NCI-H2227 (cell line): ENCODE results near the gene NUDT16L1.
A peak's percentile ranks its signal among the peaks of the same experiment; 100 is the strongest.

Source experiments
- DNase-seq: peaks from one replicate; lab custom pipeline; 2025; ENCODE audit not compliant: unreplicated experiment; lab: John Stamatoyannopoulos, UW

NUDT16L1 gene

GRCh38 chr16:4682084-4682591, 11.2 kb upstream of the NUDT16L1 start:
- no peak for DNase-seq

- no peak for DNase-seq
Measured at GRCh38 chr16:4682616-4683254, 10.6 kb upstream of the NUDT16L1 start.

DNA sequence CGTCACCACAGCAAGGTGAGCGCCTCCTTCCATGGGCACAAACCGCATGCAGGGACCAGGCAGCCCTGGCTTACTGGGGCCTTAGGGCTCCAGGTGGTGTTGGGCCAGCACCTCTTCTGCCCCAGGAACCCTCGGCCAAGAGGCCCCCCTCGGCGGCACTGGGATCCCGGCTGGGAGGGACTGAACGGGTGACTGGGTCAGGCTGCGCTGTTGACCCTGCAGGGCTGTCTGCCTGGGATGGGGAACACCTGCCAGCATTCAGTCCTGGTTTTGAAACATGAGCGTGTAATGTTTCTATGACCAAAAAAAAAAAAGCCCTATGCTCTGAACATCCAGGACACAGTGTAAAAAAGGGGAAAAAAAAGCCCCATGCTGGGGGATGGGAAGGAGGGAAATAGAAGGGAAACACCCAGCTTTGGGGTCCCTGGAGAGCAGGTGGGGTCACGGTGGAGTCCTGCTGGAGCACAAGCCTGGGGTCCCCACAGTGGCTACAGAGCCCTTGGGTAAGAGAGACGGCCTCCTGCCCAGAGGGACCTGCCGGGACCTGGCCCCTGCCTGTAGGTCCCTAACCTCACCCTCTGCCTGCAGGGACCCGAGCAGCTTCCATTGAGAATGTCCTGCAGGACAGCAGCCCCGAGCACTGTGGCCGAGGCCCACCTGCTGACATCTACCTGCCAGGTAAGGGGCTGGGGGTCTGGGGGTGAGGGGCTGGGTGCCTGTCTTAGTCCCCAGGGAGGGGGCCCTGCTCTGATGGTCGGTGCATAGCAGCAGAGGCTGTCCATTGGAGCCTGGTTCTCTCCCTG, 9.9 kb upstream of the NUDT16L1 start:
- no peak for DNase-seq

GRCh38 chr16:4684058-4684715, 9.2 kb upstream of the NUDT16L1 start:
- DNase-seq, result no peak

GRCh38 chr16:4684763-4685162, 8.6 kb upstream of the NUDT16L1 start:
- DNase-seq, result no peak

DNA sequence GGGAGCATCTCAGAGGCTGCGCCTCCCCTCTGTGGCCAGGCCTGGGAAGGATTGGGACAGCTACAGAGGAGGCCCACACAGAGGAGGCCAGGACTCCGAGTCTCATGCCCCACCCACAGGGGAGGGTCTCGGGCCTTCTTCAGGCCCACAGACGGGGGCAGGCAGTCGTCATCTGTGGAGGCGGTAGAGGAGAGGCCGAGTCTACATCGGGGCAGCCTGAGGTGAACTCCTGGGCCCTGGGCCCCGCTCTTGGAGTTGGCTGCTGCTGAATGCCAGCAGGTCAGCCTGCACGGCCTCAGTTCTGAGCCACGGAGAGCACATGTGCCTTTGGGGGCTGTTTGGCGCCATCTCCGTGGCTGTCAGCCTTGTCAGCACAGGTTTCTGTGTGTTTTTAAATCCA, 8.1 kb upstream of the NUDT16L1 start:
- DNase-seq, result no peak

GRCh38 chr16:4685776-4686496, 7.4 kb upstream of the NUDT16L1 start:
- no peak for DNase-seq

DNA sequence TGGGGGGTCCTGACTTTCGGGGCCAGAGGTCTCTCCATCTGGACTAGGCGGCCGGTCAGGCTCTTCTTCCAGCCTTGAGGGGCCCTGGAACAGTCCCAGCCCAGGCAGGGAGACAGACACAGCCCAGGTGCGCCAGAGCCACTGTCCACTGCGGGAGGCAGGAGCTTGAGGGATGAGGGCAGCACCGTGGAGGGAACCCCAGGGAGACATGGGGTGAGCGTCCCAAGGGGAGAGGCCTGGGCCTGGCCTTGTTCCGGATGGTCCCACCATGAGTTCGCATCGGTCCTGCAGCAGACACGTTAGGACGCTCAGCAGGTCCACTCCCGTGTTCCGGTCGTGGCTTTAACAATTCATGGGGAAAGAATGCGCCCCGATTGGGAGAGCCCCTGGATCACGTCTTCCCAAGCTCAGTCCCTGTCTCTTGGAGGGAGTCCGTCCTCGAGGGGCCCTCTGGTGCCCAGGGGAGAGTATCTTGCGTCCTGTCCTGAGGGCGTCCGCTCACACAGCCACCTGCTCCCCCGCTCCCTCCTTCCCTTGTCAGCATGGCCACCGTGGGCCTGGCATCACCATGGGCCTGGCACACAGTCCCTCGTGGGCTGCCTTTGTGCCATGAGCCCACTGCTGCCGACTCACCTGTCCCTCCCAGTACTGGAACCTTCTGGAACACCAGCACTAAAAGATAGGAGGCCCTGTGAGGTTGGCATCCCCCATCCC, 6.7 kb upstream of the NUDT16L1 start:
- DNase-seq, result no peak

GRCh38 chr16:4687416-4687815, 5.9 kb upstream of the NUDT16L1 start:
- DNase-seq, result no peak

DNA sequence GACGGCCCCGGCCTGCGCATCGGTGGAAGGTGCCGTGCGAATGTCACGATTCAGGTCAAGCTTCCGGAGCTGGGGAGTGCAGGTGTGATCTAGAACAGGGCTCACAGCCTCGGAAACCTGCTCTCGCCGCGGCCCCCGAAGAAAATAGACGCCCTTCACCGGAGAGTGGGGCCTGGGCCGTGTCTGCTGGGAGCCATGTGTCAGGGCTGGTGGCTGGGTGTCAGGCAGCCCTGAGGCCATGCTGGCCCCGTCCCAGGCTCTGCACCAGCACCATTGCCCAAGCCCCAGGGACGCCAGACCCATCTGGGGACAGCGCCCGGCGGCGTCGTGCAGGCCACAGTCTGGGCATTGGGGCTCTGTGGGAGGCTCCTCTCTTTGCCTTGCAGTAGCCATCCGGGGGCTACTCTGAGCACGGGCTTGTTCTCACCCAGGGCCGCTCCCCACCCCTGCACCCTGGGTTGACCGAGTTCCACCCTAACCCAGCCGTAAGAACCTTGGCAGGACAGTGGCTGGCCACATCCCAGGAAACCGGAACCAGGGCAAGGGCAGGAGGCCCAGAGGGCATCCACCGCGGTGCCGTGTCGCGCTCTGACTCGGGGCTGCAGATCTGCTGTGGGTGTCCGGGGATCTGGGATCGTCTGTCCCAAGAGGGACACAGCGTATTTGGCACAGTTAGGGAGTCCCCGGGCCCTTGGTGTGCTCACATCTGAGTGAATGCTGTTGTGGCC, 5.3 kb upstream of the NUDT16L1 start:
- no peak for DNase-seq

DNA sequence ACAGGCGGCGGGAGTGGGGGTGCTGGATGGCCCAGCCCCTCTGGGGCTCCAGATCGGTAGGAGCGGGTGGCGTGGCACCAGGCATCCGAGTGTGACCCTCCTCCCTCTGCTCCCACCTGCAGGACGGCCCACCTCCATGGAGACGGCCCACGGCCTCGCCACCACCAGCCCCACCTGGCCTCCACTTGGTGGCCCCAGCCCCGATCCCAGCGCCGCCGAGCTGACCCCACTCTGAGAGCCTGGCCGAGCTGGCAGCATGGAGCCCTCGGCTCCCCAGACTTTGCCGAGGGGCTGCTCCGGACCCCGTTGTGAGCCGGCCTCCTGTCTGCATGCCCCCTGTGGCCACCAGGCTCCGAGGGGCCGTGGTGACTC, 4.7 kb upstream of the NUDT16L1 start:
- no peak for DNase-seq

- no peak for DNase-seq
Measured at GRCh38 chr16:4689091-4689671, 4.2 kb upstream of the NUDT16L1 start.

DNA sequence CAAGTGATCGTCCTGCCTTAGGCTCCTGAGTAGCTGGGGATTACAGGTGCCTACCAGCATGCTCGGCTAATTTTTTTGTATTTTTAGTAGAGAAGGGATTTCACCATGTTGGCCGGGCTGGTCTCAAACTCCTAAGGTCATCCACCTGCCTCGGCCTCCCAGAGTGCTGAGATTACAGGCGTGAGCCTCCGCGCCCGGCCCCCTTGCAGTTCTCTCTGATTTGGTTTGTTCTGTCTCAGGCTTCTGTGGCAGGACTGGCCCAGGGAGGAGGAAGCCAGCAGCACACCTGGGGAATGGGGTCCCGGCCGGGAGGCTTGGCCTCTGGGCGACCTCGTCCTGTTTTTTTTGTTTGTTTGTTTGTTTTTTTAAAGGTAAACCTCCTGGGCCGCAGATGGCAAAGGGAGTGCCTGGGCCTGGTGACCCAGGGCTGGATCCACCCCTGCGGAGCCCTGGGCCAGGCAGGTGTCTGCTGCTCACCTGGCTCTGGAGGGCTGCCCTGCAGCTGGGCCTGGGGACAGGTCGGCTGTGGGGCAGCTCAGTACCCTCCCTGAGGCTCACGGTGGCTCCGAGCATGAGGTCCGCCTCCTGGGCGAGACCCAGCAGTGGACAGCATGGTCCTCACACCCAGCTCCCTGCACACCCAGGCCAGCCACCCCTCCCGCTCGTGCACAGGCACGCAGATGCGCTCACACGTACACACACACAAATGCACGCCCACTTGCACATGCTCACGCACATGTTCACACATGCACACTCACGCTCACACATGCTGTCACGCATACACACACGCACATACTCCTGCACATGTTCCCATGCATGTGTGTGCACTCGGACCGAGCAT, 3.3 kb upstream of the NUDT16L1 start:
- DNase-seq, result no peak

- DNase-seq, result no peak
Measured at GRCh38 chr16:4690946-4691665, 2.3 kb upstream of the NUDT16L1 start.

DNA sequence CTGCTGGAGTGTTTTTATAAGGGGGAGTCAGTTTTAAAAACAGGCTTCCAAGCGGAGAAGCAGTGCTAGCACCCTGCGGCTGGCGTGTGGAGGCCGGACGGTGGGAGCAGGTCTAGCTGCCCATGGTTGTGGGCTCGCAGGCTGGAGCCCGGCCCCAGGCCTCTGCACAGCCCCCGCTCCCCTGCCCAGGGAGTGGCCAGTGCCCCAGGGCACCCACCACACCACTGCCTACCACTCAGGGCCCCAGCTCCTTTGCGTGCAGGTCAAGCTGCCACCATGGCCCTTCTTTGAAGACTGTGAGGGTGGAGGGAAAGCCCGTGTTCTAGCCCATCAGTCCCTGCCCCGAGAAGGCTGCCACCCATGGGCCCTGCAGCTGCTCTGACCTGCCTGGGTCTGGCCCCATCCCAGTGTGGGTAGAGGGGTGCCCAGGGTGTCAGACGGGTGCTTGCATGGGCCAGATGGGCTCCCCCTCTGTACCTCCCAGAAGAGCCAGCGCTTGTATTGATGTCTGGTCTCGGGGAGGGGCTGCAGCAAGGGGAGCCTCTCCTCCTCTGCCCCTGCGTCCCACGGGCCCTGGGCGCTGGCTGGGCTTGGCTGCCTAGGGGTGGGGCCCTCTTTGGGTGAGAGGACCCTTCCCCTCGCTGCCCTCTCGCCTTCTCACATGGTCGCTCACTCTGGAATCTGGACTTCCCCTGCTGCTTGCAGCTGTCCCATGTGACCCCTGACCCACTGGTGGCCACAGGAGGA, 1.5 kb upstream of the NUDT16L1 start:
- no peak for DNase-seq

DNA sequence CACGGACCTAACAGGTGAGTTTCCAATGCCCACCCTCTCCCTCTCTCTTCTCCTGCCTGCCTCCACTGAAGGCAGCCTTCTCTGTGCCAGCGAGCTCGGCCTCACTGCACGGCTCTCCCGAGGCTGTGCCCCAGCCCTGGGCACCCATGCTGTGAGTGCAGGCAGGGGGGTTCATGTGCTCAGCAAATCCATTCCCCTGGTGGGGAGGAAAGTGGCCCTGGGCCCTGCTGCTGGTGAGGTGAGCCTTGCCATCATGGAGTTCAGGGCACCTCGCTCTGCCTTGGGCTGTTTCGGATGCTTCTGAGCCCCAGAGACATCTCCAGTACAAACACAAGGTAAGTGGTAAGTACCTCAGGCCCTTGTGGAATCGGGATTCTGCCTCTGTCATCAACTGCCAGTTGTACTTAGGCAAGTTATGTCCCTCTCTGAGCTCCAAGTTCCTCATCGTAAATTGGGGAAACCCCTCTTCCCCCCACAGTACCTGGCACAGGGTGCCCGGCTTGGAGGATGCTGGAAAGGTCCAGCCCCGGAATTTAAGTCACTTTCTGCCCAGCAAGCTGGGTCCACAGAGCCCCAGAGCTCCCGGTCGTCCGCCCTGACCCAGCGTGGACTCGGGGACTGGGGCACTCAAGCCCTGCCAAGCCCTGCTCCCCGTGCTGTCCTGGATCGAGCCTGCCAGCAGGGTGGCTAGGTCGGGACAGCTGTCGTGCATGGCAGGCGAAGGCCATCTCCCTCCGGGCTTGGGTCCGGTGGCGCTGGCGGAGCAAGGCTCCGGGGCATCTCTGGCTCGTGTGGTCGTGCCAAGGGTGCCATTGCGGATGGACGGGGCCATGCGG, 684 bp upstream of the NUDT16L1 start:
- DNase-seq, result peak; percentile 43
